Gastroesophageal sphincter (tissue), 2 donors: ENCODE data around the gene ZNF429.

Source experiments
- POLR2A ChIP-seq, 2 donors: fragments of 450-650 bp; IDR thresholded peaks; one replicate each; pipeline ENCODE4 v1.6.1; 2017; ENCODE audit warnings: antibody characterized with exemption in 2 of 2, mild to moderate bottlenecking in 2 of 2, moderate library complexity in 1 of 2
- POLR2AphosphoS5 ChIP-seq: sonication (generic); formaldehyde crosslinking; IDR thresholded peaks from one replicate; pipeline ENCODE4 v1.6.1; 2017; ENCODE audit warnings: antibody characterized with exemption

DNA sequence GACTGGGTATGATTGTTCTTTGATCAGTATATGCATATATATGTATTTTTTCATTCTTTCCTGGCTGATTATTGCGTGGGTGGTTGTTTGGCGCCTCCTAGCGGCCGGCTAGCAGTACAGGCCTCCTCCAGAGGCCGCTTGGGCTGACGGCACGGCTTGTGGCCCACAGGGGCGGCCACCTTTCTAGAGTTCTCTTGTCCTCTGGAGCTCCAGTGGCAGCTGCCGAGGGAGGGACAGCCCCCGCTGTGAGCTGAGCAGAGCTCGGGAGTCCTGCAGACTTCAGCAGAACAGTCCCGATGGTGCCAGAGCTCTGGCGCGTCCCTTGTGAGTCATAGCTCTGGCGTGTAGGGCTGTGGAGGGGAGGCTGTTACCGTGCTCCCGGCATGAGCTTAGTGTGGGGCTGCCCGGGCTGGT is 22.5 kb upstream of the ZNF429 start:
- TF ChIP-seq POLR2A (IDR thresholded peaks at IDR 0.05): no peak
- no peak for TF ChIP-seq POLR2AphosphoS5
